Ishikawa (cell line): ENCODE measurements around the gene DST.

Experiments used
- CEBPB ChIP-seq: IDR thresholded peaks from 2 replicates; pipeline ENCODE4 v1.6.1; 2012
- CREB1 ChIP-seq: IDR thresholded peaks from 2 replicates; pipeline ENCODE4 v1.6.1; 2012; ENCODE audit warnings: low read depth
- EGR1 ChIP-seq: IDR thresholded peaks from 2 replicates; pipeline ENCODE4 v1.6.1; 2012
- EP300 ChIP-seq: IDR thresholded peaks from 2 replicates; pipeline ENCODE4 v1.6.1; 2012; ENCODE audit warnings: borderline replicate concordance
- FOXM1 ChIP-seq: IDR thresholded peaks from 2 replicates; pipeline ENCODE4 v1.6.1; 2012; ENCODE audit warnings: low read depth, borderline replicate concordance
- MAX ChIP-seq: IDR thresholded peaks from 2 replicates; pipeline ENCODE4 v1.6.1; 2012
- NFIC ChIP-seq: IDR thresholded peaks from 2 replicates; pipeline ENCODE4 v1.6.1; 2012
- RAD21 ChIP-seq: IDR thresholded peaks from 2 replicates; pipeline ENCODE4 v1.6.1; 2012; ENCODE audit warnings: low read depth
- TAF1 ChIP-seq: IDR thresholded peaks from 2 replicates; pipeline ENCODE4 v1.6.1; 2012; ENCODE audit warnings: low read depth, mild to moderate bottlenecking
- TCF12 ChIP-seq: IDR thresholded peaks from 2 replicates; pipeline ENCODE4 v1.6.1; 2012; ENCODE audit warnings: low read depth
- TEAD4 ChIP-seq: IDR thresholded peaks from 2 replicates; pipeline ENCODE4 v1.6.1; 2012
- USF1 ChIP-seq: IDR thresholded peaks from 2 replicates; pipeline ENCODE4 v1.6.1; 2012
- YY1 ChIP-seq: IDR thresholded peaks from 2 replicates; pipeline ENCODE4 v1.6.1; 2012; ENCODE audit warnings: low read depth
- ZBTB7A ChIP-seq: IDR thresholded peaks from 2 replicates; pipeline ENCODE4 v1.6.1; 2012; ENCODE audit warnings: low read depth
- TF ChIP-seq, protein P1 (sequence below): IDR thresholded peaks from 2 replicates; pipeline ENCODE4 v1.6.1; 2012; ENCODE audit warnings: low read depth, mild to moderate bottlenecking

Gene DST

DNA sequence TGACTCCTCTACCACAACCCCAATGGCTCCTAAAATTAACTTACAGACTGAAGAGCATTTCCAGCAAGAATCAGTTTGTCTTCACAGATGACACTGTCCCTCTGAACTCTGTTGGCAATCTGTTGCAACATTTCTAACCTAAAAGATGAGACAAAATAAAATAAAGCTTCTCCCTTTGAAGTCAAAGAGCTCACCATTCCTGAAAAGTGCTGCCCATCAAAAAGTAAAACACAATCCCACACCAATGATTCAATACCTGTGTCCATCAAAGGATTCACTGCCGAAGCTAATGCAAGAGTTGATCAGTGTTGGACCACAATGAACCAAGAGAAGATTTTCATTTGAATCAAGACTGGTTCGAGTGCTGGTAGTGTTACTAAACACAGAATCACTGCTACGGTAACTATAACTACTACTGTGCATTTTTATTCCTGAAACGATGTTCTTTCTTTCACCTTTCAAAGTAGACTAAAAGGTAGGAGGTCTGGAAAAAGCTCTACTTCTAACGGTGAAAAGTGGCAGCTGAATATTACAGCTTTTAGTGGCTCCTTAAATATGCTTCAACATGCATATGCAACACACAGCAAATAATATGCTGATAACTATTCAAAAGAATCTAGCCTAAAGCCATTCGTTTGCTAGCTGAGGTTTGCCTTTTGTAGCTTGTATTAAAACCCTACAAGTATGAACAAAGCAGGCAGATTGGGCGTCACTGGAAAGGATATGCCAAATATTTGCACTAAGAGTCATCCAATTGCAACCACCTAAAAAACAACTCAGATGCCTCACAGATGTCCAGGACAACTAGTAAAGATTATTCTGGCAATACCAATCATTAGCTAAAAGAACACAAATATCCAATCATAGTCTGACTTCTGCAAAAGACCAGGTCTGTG is at the start of gene DST:
Gene DST (minus strand): TSS at position 524 of the 896 bp plus-strand sequence.
- TF ChIP-seq TEAD4: no peak
- TF ChIP-seq EGR1: no peak
- TF ChIP-seq USF1: no peak
- no peak for TF ChIP-seq FOXM1
- no peak for TF ChIP-seq CEBPB
- TF ChIP-seq, protein P1, sequence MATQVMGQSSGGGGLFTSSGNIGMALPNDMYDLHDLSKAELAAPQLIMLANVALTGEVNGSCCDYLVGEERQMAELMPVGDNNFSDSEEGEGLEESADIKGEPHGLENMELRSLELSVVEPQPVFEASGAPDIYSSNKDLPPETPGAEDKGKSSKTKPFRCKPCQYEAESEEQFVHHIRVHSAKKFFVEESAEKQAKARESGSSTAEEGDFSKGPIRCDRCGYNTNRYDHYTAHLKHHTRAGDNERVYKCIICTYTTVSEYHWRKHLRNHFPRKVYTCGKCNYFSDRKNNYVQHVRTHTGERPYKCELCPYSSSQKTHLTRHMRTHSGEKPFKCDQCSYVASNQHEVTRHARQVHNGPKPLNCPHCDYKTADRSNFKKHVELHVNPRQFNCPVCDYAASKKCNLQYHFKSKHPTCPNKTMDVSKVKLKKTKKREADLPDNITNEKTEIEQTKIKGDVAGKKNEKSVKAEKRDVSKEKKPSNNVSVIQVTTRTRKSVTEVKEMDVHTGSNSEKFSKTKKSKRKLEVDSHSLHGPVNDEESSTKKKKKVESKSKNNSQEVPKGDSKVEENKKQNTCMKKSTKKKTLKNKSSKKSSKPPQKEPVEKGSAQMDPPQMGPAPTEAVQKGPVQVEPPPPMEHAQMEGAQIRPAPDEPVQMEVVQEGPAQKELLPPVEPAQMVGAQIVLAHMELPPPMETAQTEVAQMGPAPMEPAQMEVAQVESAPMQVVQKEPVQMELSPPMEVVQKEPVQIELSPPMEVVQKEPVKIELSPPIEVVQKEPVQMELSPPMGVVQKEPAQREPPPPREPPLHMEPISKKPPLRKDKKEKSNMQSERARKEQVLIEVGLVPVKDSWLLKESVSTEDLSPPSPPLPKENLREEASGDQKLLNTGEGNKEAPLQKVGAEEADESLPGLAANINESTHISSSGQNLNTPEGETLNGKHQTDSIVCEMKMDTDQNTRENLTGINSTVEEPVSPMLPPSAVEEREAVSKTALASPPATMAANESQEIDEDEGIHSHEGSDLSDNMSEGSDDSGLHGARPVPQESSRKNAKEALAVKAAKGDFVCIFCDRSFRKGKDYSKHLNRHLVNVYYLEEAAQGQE: no peak
- TF ChIP-seq YY1: no peak
- TF ChIP-seq NFIC: no peak
- no peak for TF ChIP-seq TAF1
- no peak for TF ChIP-seq CREB1
- no peak for TF ChIP-seq EP300
- TF ChIP-seq MAX: no peak
- no peak for TF ChIP-seq TCF12
- no peak for TF ChIP-seq ZBTB7A
- TF ChIP-seq RAD21: no peak

DNA sequence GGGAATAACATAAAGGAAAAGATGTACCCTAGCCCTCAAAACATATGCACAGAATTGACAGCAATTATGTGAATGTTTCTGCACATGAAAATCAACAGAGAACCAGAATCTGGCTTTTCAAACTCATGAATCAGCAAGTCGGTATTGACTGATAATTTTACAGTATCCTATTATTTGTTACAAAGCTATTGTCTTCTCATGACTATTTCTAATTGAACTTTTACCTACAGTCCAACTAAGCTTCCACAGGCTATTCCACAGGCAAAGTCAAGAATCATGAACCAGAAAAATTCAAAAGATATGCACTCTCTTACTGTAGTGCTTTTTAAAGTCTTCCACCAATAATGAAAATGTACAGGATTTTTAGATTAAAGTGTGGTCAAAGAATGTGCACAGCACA is 49.1 kb upstream of the DST start:
- TF ChIP-seq TAF1: no peak
- TF ChIP-seq TEAD4: no peak
- no peak for TF ChIP-seq ZBTB7A
- TF ChIP-seq MAX: no peak
- TF ChIP-seq CREB1: no peak
- no peak for TF ChIP-seq TCF12
- no peak for TF ChIP-seq NFIC
- no peak for TF ChIP-seq CEBPB
- TF ChIP-seq, protein P1: no peak
- no peak for TF ChIP-seq EGR1
- TF ChIP-seq FOXM1: no peak
- no peak for TF ChIP-seq EP300
- TF ChIP-seq USF1: no peak
- TF ChIP-seq RAD21: no peak
- TF ChIP-seq YY1: no peak

DNA sequence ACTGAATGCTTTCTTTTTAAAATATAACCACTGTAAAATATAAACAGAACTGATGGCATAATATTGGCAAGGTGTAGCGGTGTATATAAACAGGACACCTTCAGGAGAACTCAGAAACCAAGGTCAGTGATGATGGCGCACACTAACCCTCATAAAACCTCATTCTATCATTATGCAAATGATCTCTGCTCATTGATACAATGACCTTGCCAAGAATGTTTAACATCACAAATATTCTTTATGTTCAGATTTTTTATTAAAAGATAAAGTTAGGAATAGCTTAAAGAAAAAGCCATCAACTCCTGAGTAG is 48.6 kb upstream of the DST start:
- TF ChIP-seq, protein P1: no peak

- no peak for TF ChIP-seq TAF1
- no peak for TF ChIP-seq CREB1
- no peak for TF ChIP-seq EP300
- no peak for TF ChIP-seq TCF12
Observed at GRCh38 chr6:56690519-56691285, 48.0 kb upstream of the DST start.
